HK-2 (cell line): Measurements from ENCODE around the gene SNX30.

Experiments
- DNase-seq: peaks from one replicate; pipeline ENCODE4 v3.0.0-alpha.2; 2018; ENCODE audit not compliant: unreplicated experiment

The SNX30 gene

GRCh38 chr9:112783551-112783954 is 33.0 kb downstream of the SNX30 start:
- no peak for DNase-seq

GRCh38 chr9:112784020-112784785 is 33.6 kb downstream of the SNX30 start:
- no peak for DNase-seq

- no peak for DNase-seq
These were observed 35.4 kb downstream of the SNX30 start for GRCh38 chr9:112785986-112786385.

GRCh38 chr9:112786829-112787520 is 36.4 kb downstream of the SNX30 start:
- DNase-seq = no peak

GRCh38 chr9:112787978-112788377 is 37.4 kb downstream of the SNX30 start:
- no peak for DNase-seq

GRCh38 chr9:112789473-112789872 is 38.9 kb downstream of the SNX30 start:
- DNase-seq = no peak

GRCh38 chr9:112789891-112790774 is 39.6 kb downstream of the SNX30 start:
- no peak for DNase-seq

- no peak for DNase-seq
These were observed 42.1 kb downstream of the SNX30 start for GRCh38 chr9:112792670-112793069.

- peak; percentile 75 for DNase-seq
These were observed 42.8 kb downstream of the SNX30 start for GRCh38 chr9:112793213-112793810.

GRCh38 chr9:112794731-112795130 is 44.2 kb downstream of the SNX30 start:
- no peak for DNase-seq

GRCh38 chr9:112795921-112796320 is 45.4 kb downstream of the SNX30 start:
- no peak for DNase-seq

GRCh38 chr9:112796485-112796884 is 45.9 kb downstream of the SNX30 start:
- DNase-seq = no peak

- no peak for DNase-seq
These were observed 58.8 kb downstream of the SNX30 start for GRCh38 chr9:112809351-112809848.

GRCh38 chr9:112809906-112810305 is 59.3 kb downstream of the SNX30 start:
- no peak for DNase-seq

GRCh38 chr9:112810696-112811490 is 60.3 kb downstream of the SNX30 start:
- DNase-seq = no peak

- DNase-seq = no peak
These were observed 61.0 kb downstream of the SNX30 start for GRCh38 chr9:112811518-112811917.

GRCh38 chr9:112815868-112816267 is 65.3 kb downstream of the SNX30 start:
- DNase-seq = no peak

GRCh38 chr9:112817860-112818203 is 67.3 kb downstream of the SNX30 start:
- DNase-seq = no peak

GRCh38 chr9:112819635-112820496 is 69.3 kb downstream of the SNX30 start:
- DNase-seq = peak; percentile 13

- DNase-seq = no peak
These were observed 70.3 kb downstream of the SNX30 start for GRCh38 chr9:112820881-112821280.
